Fibroblast of skin of scalp (primary cell): ENCODE measurements around the gene RAD51.

Experiments
- DNase-seq: peaks from one replicate; pipeline ENCODE4 v3.0.0-alpha.2; 2013

RAD51 gene

GRCh38 chr15:40722934-40723333 lies 28.0 kb downstream of the RAD51 start:
- DNase-seq = peak; percentile 6

- no peak for DNase-seq
These were observed 28.9 kb downstream of the RAD51 start for GRCh38 chr15:40723919-40724318.

GRCh38 chr15:40731034-40731433 lies 36.1 kb downstream of the RAD51 start:
- no peak for DNase-seq

- no peak for DNase-seq
These were observed 41.6 kb downstream of the RAD51 start for GRCh38 chr15:40736575-40736974.

GRCh38 chr15:40737048-40737447 lies 42.1 kb downstream of the RAD51 start:
- DNase-seq = no peak

- DNase-seq = no peak
These were observed 44.1 kb downstream of the RAD51 start for GRCh38 chr15:40739047-40739446.

- no peak for DNase-seq
These were observed 44.9 kb downstream of the RAD51 start for GRCh38 chr15:40739854-40740253.

- DNase-seq = no peak
These were observed 48.5 kb downstream of the RAD51 start for GRCh38 chr15:40743485-40743901.

GRCh38 chr15:40743921-40744814 lies 49.2 kb downstream of the RAD51 start:
- peak; percentile 58 for DNase-seq

- DNase-seq = no peak
These were observed 49.8 kb downstream of the RAD51 start for GRCh38 chr15:40744815-40745152.

GRCh38 chr15:40746916-40747418 lies 52.0 kb downstream of the RAD51 start:
- peak; percentile 78 for DNase-seq

- no peak for DNase-seq
These were observed 53.0 kb downstream of the RAD51 start for GRCh38 chr15:40747685-40748631.

- DNase-seq = no peak
These were observed 54.2 kb downstream of the RAD51 start for GRCh38 chr15:40749151-40749630.

GRCh38 chr15:40750885-40751284 lies 55.9 kb downstream of the RAD51 start:
- DNase-seq = no peak

- DNase-seq = no peak
These were observed 56.8 kb downstream of the RAD51 start for GRCh38 chr15:40751745-40752144.

- no peak for DNase-seq
These were observed 59.6 kb downstream of the RAD51 start for GRCh38 chr15:40754574-40754882.

GRCh38 chr15:40754883-40755811 lies 60.2 kb downstream of the RAD51 start, which contains the start of gene RMDN3:
RMDN3 (minus strand) TSS chr15:40755254; CDS start chr15:40754783, 471 bp downstream.
- peak; percentile 92 for DNase-seq

- DNase-seq = no peak
These were observed 60.8 kb downstream of the RAD51 start for GRCh38 chr15:40755812-40756208.

- DNase-seq = no peak
These were observed 62.0 kb downstream of the RAD51 start for GRCh38 chr15:40756938-40757337.

GRCh38 chr15:40759961-40760360 lies 65.0 kb downstream of the RAD51 start:
- DNase-seq = no peak

- DNase-seq = peak; percentile 80
These were observed 68.2 kb downstream of the RAD51 start for GRCh38 chr15:40762919-40763800.
